Hepatocyte (in vitro differentiated cells): Measurements from ENCODE around the gene ZNF358. TPM values are rescaled to one million over a fixed set of nuclear protein-coding genes. Genes with fewer than 3 reads are reported as not detected.

Source experiments
- DNase-seq: peaks from one replicate; pipeline ENCODE4 v3.0.0-alpha.2; 2016; ENCODE audit warnings: low spot score
- H2AFZ ChIP-seq: fragments of 200-600 bp; sonication (generic); 2 replicates; pipeline ENCODE4 v1.6.0; 2016; ENCODE audit warnings: antibody characterized with exemption, mild to moderate bottlenecking
- H3K27ac ChIP-seq: fragments of 200-600 bp; sonication (generic); 2 replicates; pipeline ENCODE4 v1.5.1; 2016; ENCODE audit warnings: mild to moderate bottlenecking
- H3K27me3 ChIP-seq: fragments of 200-600 bp; sonication (generic); 2 replicates; pipeline ENCODE4 v1.6.1; 2016
- H3K36me3 ChIP-seq: fragments of 200-600 bp; sonication (generic); replicated peaks from 2 replicates; pipeline ENCODE4 v1.5.1; 2016; ENCODE audit warnings: low read depth; ENCODE audit not compliant: insufficient read depth
- H3K4me1 ChIP-seq: fragments of 200-600 bp; sonication (generic); 2 replicates; pipeline ENCODE4 v1.5.1; 2016; ENCODE audit warnings: mild to moderate bottlenecking, moderate library complexity; ENCODE audit not compliant: insufficient read depth
- H3K4me2 ChIP-seq: fragments of 200-600 bp; sonication (generic); 2 replicates; pipeline ENCODE4 v1.6.0; 2016
- H3K4me3 ChIP-seq: fragments of 200-600 bp; sonication (generic); 2 replicates; pipeline ENCODE4 v1.5.1; 2016; ENCODE audit warnings: mild to moderate bottlenecking
- H3K79me2 ChIP-seq: fragments of 200-600 bp; sonication (generic); 2 replicates; pipeline ENCODE4 v1.6.0; 2017; ENCODE audit warnings: mild to moderate bottlenecking
- H3K9me2 ChIP-seq: fragments of 200-600 bp; sonication (generic); replicated peaks from 2 replicates; pipeline ENCODE4 v1.6.0; 2017; ENCODE audit warnings: mild to moderate bottlenecking; ENCODE audit not compliant: insufficient read depth
- H3K9me3 ChIP-seq: fragments of 200-600 bp; sonication (generic); 2 replicates; pipeline ENCODE4 v1.5.1; 2016; ENCODE audit warnings: low read depth, mild to moderate bottlenecking
- H4K20me1 ChIP-seq: fragments of 200-600 bp; sonication (generic); 2 replicates; pipeline ENCODE4 v1.6.0; 2016; ENCODE audit warnings: mild to moderate bottlenecking; ENCODE audit not compliant: insufficient read depth, poor library complexity, severe bottlenecking
- EZH2 ChIP-seq: fragments of 200-600 bp; sonication (generic); IDR thresholded peaks from 2 replicates; pipeline ENCODE4 v1.6.1; 2016; ENCODE audit warnings: antibody characterized with exemption, mild to moderate bottlenecking, borderline replicate concordance
- EZH2phosphoT487 ChIP-seq: fragments of 200-600 bp; sonication (generic); IDR thresholded peaks from one replicate; pipeline ENCODE4 v1.6.1; 2018; ENCODE audit warnings: antibody characterized with exemption, mild to moderate bottlenecking, low read depth, moderate library complexity; ENCODE audit not compliant: unreplicated experiment, severe bottlenecking
- WGBS: methylation state at CpG from one replicate; pipeline ENCODE4 v1.1.6; 2016; ENCODE audit warnings: low lambda C conversion rate; ENCODE audit errors: missing lambda C conversion rate; 5-methylcytosine and 5-hydroxymethylcytosine counted together
- polyA plus RNA-seq: library from polyadenylated mRNA; unstranded; fragments of >200 nt; fragmentation: Nextera tagmentation; extraction: Ambion mirVana; gene quantifications from 2 replicates; pipeline ENCODE4 v1.2.1, GENCODE V29; 2016
- total RNA-seq: library from RNA; depleted of rRNA; stranded (reverse); fragments of >200 nt; gene quantifications from 2 replicates; pipeline ENCODE4 v1.2.3, GENCODE V29; 2014
- TF ChIP-seq, protein P1 (sequence below): fragments of 200-600 bp; sonication (generic); IDR thresholded peaks from 2 replicates; pipeline ENCODE4 v1.5.1; 2016; ENCODE audit warnings: antibody characterized with exemption, mild to moderate bottlenecking; ENCODE audit not compliant: poor library complexity

ZNF358 gene
- total and polyA plus RNA-seq, 2 experiments from 2014 or later = 37.8 to 39.9 TPM

DNA sequence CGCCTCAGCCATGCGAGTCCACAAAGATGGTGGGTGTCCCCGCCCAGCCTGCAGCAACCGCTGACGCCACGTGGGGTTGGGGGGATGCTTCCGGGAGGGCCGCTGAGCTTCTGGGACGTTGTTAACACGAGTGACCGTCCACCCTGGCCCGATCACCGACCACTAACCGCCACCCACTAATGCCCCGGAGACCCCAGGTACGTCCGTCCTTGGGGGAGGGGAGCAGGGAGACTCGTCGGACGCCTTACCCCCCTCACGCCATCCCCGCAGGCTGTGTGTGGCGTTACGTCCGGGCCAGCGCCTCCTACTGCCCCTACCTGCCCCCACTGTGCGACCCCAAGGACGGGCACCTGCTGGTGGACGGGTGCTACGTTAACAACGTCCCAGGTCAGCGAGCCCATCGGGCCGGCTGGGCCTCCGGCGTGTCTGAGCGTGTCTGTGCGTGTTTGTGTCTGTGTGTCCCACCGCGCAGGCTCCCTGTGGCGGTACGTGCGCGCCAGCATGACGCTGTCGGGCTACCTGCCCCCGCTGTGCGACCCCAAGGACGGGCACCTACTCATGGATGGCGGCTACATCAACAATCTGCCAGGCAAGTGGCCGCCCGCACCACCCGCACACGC is 40.9 kb downstream of the ZNF358 start:
- no peak overlapping the region for H3K4me3 ChIP-seq
- H3K9me2 ChIP-seq = no peaks in the 10 kb centered on the region
- H4K20me1 ChIP-seq = no peaks in the 10 kb centered on the region
- no peaks in the 10 kb centered on the region for H3K4me1 ChIP-seq
- no peak overlapping the region for H3K4me2 ChIP-seq
- H3K9me3 ChIP-seq = no peaks in the 10 kb centered on the region
- TF ChIP-seq, protein P1, sequence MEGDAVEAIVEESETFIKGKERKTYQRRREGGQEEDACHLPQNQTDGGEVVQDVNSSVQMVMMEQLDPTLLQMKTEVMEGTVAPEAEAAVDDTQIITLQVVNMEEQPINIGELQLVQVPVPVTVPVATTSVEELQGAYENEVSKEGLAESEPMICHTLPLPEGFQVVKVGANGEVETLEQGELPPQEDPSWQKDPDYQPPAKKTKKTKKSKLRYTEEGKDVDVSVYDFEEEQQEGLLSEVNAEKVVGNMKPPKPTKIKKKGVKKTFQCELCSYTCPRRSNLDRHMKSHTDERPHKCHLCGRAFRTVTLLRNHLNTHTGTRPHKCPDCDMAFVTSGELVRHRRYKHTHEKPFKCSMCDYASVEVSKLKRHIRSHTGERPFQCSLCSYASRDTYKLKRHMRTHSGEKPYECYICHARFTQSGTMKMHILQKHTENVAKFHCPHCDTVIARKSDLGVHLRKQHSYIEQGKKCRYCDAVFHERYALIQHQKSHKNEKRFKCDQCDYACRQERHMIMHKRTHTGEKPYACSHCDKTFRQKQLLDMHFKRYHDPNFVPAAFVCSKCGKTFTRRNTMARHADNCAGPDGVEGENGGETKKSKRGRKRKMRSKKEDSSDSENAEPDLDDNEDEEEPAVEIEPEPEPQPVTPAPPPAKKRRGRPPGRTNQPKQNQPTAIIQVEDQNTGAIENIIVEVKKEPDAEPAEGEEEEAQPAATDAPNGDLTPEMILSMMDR = no peak
- no peak for TF ChIP-seq EZH2
- no peak for TF ChIP-seq EZH2phosphoT487
- no peaks in the 10 kb centered on the region for H3K27me3 ChIP-seq
- DNase-seq = no peak
- no peaks in the 10 kb centered on the region for H3K79me2 ChIP-seq
- no peak overlapping the region for H3K27ac ChIP-seq
- no peaks in the 10 kb centered on the region for H3K36me3 ChIP-seq
- WGBS = 97% methylated on average over 33 of the region's 54 CpGs
- H2AFZ ChIP-seq = no peak overlapping the region

DNA sequence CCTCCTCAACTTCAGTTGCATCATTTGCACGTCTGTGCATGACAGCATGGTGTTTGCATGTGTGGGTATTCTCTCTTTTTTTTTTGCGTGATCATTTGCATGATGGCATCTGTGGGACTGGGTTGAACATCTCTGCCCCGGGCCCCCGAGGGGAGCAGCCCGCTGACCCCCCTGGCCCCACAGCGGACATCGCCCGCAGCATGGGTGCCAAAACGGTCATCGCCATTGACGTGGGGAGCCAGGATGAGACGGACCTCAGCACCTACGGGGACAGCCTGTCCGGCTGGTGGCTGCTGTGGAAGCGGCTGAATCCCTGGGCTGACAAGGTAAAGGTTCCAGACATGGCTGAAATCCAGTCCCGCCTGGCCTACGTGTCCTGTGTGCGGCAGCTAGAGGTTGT is 42.8 kb downstream of the ZNF358 start:
- H3K36me3 ChIP-seq = no peaks in the 10 kb centered on the region

DNA sequence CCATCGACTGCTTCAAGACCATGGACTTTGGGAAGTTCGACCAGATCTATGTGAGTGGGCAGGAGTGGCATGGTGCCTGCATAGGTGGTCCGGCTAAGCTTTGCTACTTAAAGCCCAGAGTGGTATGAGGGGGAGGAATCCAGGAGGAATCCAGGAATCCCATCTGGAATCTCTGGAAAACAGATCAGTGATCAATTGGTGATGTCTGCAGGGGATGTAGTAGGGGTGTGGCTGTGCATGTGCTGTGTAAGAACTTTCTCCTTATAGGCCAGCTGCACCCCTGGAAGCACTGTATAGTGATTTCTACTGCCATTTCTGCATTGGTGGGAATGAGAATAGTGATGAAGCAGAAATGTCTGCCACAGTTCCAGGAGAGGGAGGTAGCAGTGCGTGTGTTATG is 43.2 kb downstream of the ZNF358 start:
- no peaks in the 10 kb centered on the region for H3K9me3 ChIP-seq
- no peaks in the 10 kb centered on the region for H4K20me1 ChIP-seq
- H3K79me2 ChIP-seq = no peaks in the 10 kb centered on the region
- H3K36me3 ChIP-seq = no peaks in the 10 kb centered on the region
- no peak overlapping the region for H3K4me3 ChIP-seq
- H3K4me1 ChIP-seq = no peaks in the 10 kb centered on the region
- no peak overlapping the region for H2AFZ ChIP-seq
- no peak overlapping the region for H3K4me2 ChIP-seq
- TF ChIP-seq EZH2 (no peak), EZH2phosphoT487 (no peak)
- TF ChIP-seq, protein P1 = no peak
- no peaks in the 10 kb centered on the region for H3K27me3 ChIP-seq
- 72% methylated on average over 4 of the region's 4 CpGs for WGBS
- no peak for DNase-seq
- no peak overlapping the region for H3K27ac ChIP-seq
- H3K9me2 ChIP-seq = no peaks in the 10 kb centered on the region

More for the DNA sequence above, 42.8 kb downstream of the ZNF358 start:
- H3K79me2 ChIP-seq = no peaks in the 10 kb centered on the region
- no peaks in the 10 kb centered on the region for H4K20me1 ChIP-seq
- no peak overlapping the region for H3K4me3 ChIP-seq
- no peak overlapping the region for H2AFZ ChIP-seq
- H3K9me3 ChIP-seq = no peaks in the 10 kb centered on the region
- TF ChIP-seq EZH2 (no peak), EZH2phosphoT487 (no peak)
- TF ChIP-seq, protein P1 = no peak
- H3K27me3 ChIP-seq = no peaks in the 10 kb centered on the region
- WGBS = 96% methylated on average over 15 of the region's 18 CpGs
- no peak overlapping the region for H3K27ac ChIP-seq
- H3K4me1 ChIP-seq = no peaks in the 10 kb centered on the region
- no peaks in the 10 kb centered on the region for H3K9me2 ChIP-seq
- no peak overlapping the region for H3K4me2 ChIP-seq
- no peak for DNase-seq
